HepG2 (cell line): ENCODE data around the gene C19orf44. TPM values are rescaled to one million over a fixed set of nuclear protein-coding genes. Genes with fewer than 3 reads are reported as not detected.

Experiments used
- ATAC-seq: fragments of 200-7000 bp; cut with Tn5 transposase; 3 replicates; pipeline ENCODE4 v1.9.1; 2020; ENCODE audit warnings: mild to moderate bottlenecking, moderate library complexity
- BruUV-seq: library from RNA; stranded (reverse); fragments of 400-500 nt; replicated peaks from 2 replicates; lab custom pipeline; 2021; lab: Mats Ljungman, UMichigan
- CTCF ChIA-PET: fragments of 300-600 bp; formaldehyde crosslinking; extraction: SDS; loops from one replicate; lab custom pipeline; 2021; ENCODE audit warnings: low total read pairs, inconsistent platforms, low intra/inter-chr PET ratio; lab: Yijun Ruan, JAX
- POLR2A ChIA-PET: fragments of 350-600 bp; sonication (Branson Sonifier 250); formaldehyde crosslinking; loops from one replicate; lab custom pipeline; 2020; ENCODE audit warnings: antibody characterized with exemption, inconsistent platforms; lab: Yijun Ruan, JAX
- DNase-seq: peaks from one replicate; pipeline ENCODE4 v3.0.0-alpha.2; 2015; ENCODE audit warnings: low spot score
- FAIRE-seq: peaks from 3 replicates; lab custom pipeline; 2011; peaks lifted over from hg19 to GRCh38; lab: Jason Lieb, UNC
- H2AFZ ChIP-seq: one replicate; pipeline ENCODE4 v1.6.1; 2011; ENCODE audit warnings: low read length, inconsistent platforms
- H3K27ac ChIP-seq: fragments of 300-600 bp; 3 replicates; pipeline ENCODE4 v1.8.0; 2011; ENCODE audit warnings: mixed run types, mild to moderate bottlenecking, mixed read lengths, low read length, inconsistent platforms; ENCODE audit not compliant: insufficient read depth; ENCODE audit errors: extremely low read length
- H3K27me3 ChIP-seq, 2 experiments: fragments of 200-600 bp in 1 of 2; 2 replicates in 1 of 2; 3 replicates in 1 of 2; pipeline versions ENCODE4 v1.6.0 to v1.8.0; 2011; ENCODE audit warnings: low read length in 2 of 2, mild to moderate bottlenecking in 2 of 2, moderate library complexity in 2 of 2, inconsistent platforms in 1 of 2; ENCODE audit not compliant: insufficient read depth in 2 of 2, control insufficient read depth in 1 of 2
- H3K36me3 ChIP-seq, 2 experiments: fragments of 200-600 bp in 1 of 2; replicated peaks in 1 of 2; 2 replicates in 1 of 2; 3 replicates in 1 of 2; pipeline versions ENCODE4 v1.5.1 to v1.8.0; 2011; ENCODE audit warnings: low read length in 2 of 2, inconsistent platforms in 1 of 2; ENCODE audit not compliant: insufficient read depth in 2 of 2, control insufficient read depth in 1 of 2
- H3K4me1 ChIP-seq: 2 replicates; pipeline ENCODE4 v1.5.1; 2012; ENCODE audit warnings: low read length, inconsistent platforms; ENCODE audit not compliant: insufficient read depth
- H3K4me2 ChIP-seq: 2 replicates; pipeline ENCODE4 v1.6.0; 2011; ENCODE audit warnings: low read depth, low read length, inconsistent platforms
- H3K4me3 ChIP-seq, 3 experiments: fragments of 200-600 bp in 1 of 3; sonication (generic), shearing (Covaris generic) in 1 of 3; replicated peaks in 1 of 3; 2 replicates each; pipeline ENCODE4 v1.5.1; 2011 to 2016; ENCODE audit warnings: low read length in 3 of 3, inconsistent platforms in 2 of 3, low read depth in 2 of 3, mild to moderate bottlenecking in 2 of 3, control low read depth in 1 of 3, mixed read lengths in 1 of 3; ENCODE audit not compliant: insufficient read depth in 1 of 3
- H3K79me2 ChIP-seq: one replicate; pipeline ENCODE4 v1.6.1; 2011; ENCODE audit warnings: low read length, inconsistent platforms; ENCODE audit not compliant: insufficient read depth
- H3K9ac ChIP-seq: 2 replicates; pipeline ENCODE4 v1.6.0; 2011; ENCODE audit warnings: mild to moderate bottlenecking, low read depth, low read length, inconsistent platforms; ENCODE audit not compliant: insufficient read depth
- H3K9me3 ChIP-seq: 2 replicates; pipeline ENCODE4 v1.5.1; 2012; ENCODE audit warnings: mild to moderate bottlenecking, low read length
- H4K20me1 ChIP-seq: 2 replicates; pipeline ENCODE4 v1.6.0; 2011; ENCODE audit warnings: inconsistent platforms, mild to moderate bottlenecking, low read length, moderate library complexity; ENCODE audit not compliant: insufficient read depth
- FOSL2 ChIP-seq: sonication (generic); formaldehyde crosslinking; IDR thresholded peaks from 2 replicates; pipeline ENCODE4 v1.4.0; 2020; ENCODE audit warnings: missing genetic modification reagents
- SOX13 ChIP-seq, 3 experiments: fragments of 450-650 bp in 1 of 3; sonication (generic) in 1 of 3; formaldehyde crosslinking in 1 of 3; IDR thresholded peaks in 2 of 3; conservative IDR thresholded peaks in 1 of 3; 2 replicates each; pipeline versions ENCODE4 v1.5.0 to v1.6.1; 2016 to 2020; ENCODE audit warnings: antibody characterized with exemption in 1 of 3, mild to moderate bottlenecking in 1 of 3, missing compliant biosample characterization in 1 of 3, missing genetic modification reagents in 1 of 3, moderate library complexity in 1 of 3
- WGBS: methylation state at CpG from one replicate; pipeline ENCODE4 v1.1.6; 2017; ENCODE audit warnings: low lambda C conversion rate; 5-methylcytosine and 5-hydroxymethylcytosine counted together
- in situ Hi-C: cut with HindIII; loops from 2 replicates; pipeline ENCODE4 v1.10.0; 2017; ENCODE audit warnings: low pct_unique_long_range_greater_than_20kb; ENCODE audit not compliant: extremely low pct_ligation_motif_present
- intact Hi-C: fragments of 100-400 bp; cut with micrococcal nuclease; formaldehyde crosslinking; loops from one replicate; pipeline ENCODE4 v1.10.0; 2022; ENCODE audit not compliant: unreplicated experiment
- polyA plus RNA-seq, 8 experiments: library from polyadenylated mRNA; depleted of rRNA in 3 of 8; stranded (reverse) in 7 of 8; unstranded in 1 of 8; fragments of >200 nt; fragmentation: Illumina TruSeq in 4 of 8; extraction: Trizol in 4 of 8; gene quantifications; 2 replicates each; pipeline versions ENCODE4 v1.2.1 to v1.2.3, GENCODE V29; 2011 to 2016; ENCODE audit warnings: low read depth in 4 of 8, missing spikeins in 1 of 8, mixed read lengths in 1 of 8; ENCODE audit not compliant: insufficient read depth in 1 of 8
- total RNA-seq, 5 experiments: library from RNA; depleted of rRNA; stranded (reverse); fragments of >200 nt; fragmentation: Illumina TruSeq; extraction: Trizol; gene quantifications; 2 replicates each; pipeline ENCODE4 v1.2.3, GENCODE V29; 2016; ENCODE audit warnings: low read depth in 1 of 5
- TF ChIP-seq, protein P1 (sequence below): sonication (generic); formaldehyde crosslinking; IDR thresholded peaks from 2 replicates; pipeline ENCODE4 v1.8.1; 2022; ENCODE audit warnings: mild to moderate bottlenecking, missing genetic modification reagents

Gene C19orf44
- total and polyA plus RNA-seq, 2 of the 13 experiments (the other 11 are each of a cell fraction or from before 2014, with no cell fraction given): 3.2 to 4.3 TPM

DNA sequence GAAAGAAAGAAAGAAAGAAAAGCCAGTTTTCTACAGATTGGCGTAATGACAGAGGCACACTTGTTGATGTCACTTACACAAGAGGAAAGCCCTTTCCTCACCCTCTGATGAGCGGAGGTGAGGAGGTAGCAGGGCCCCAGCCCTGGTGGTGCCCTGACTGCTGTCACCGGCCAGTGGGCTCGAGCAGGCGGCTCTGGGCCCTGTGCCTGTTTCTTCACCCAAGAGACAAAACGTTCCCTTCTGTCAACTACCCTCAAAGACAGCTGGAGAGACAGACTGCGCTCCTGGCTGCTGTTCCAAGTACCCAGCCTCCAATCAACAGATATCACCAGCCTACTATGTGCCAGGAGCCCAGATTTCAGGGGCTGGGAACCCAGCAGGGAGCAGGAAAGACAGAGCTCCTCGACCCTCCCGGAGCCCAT lies 34.6 kb upstream of the C19orf44 start (continued):
- TF ChIP-seq, protein P1, sequence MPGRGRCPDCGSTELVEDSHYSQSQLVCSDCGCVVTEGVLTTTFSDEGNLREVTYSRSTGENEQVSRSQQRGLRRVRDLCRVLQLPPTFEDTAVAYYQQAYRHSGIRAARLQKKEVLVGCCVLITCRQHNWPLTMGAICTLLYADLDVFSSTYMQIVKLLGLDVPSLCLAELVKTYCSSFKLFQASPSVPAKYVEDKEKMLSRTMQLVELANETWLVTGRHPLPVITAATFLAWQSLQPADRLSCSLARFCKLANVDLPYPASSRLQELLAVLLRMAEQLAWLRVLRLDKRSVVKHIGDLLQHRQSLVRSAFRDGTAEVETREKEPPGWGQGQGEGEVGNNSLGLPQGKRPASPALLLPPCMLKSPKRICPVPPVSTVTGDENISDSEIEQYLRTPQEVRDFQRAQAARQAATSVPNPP (CRISPR knock-in tag): no peak
- TF ChIP-seq, all 625 proteins: peak for 1

DNA sequence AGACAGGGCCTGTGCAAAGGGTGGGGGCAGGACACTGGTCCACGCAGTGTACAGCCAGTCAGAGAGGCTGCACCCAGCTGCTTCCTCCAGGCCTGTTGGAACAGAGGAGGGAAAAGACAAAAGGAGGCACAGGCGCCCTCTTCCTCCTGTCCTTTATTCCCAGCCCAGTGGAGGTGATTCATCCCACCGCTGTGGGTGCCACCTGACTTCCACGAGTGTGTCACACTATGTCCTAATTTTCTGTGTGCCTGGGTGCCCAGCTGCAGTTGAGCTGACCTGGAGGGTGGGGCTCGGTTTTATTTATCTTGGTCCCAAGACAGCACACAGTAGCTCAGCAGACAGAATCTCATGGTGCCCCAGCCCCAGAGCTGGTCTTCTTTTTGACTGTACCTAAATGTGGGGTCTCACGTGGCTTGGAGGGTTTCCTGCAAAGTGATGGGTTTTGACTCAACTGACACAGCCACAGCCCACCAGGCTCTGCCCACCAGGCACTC lies 33.4 kb upstream of the C19orf44 start:
- no peaks in the 10 kb centered on the region for H3K9me3 ChIP-seq
- no peak overlapping the region for H3K27ac ChIP-seq
- POLR2A ChIA-PET: interaction anchor here (0.9 kb wide), 1 partner anchor 31 kb away, joined by 3 read pairs; no protein-coding TSS in a partner anchor
- no peak overlapping the region for H3K4me3 ChIP-seq
- no peak overlapping the region for H3K9ac ChIP-seq
- no peaks in the 10 kb centered on the region for H3K27me3 ChIP-seq
- no peak for DNase-seq
- in situ Hi-C loops (no loop called here), intact Hi-C loops (no loop called here)
- no peak overlapping the region for H3K4me2 ChIP-seq
- 89% methylated on average over 6 of the region's 6 CpGs for WGBS
- H4K20me1 ChIP-seq: peaks cover 26% of the 10 kb centered on the region
- peaks cover 86% of the 10 kb centered on the region for H3K4me1 ChIP-seq
- H3K36me3 ChIP-seq: no peaks in the 10 kb centered on the region; a peak in 2 of 5 replicates
- peaks cover 86% of the 10 kb centered on the region for H3K79me2 ChIP-seq
- no peak for FAIRE-seq
- ATAC-seq: no peak
- TF ChIP-seq SOX13 (IDR thresholded peaks at IDR 0.05) (no peak), SOX13 (CRISPR knock-in tag; conservative IDR thresholded peaks at IDR 0.05 in 1 of 2, IDR thresholded peaks at IDR 0.05 in 1 of 2) (no peak), FOSL2 (CRISPR knock-in tag) (0 out of 2 replicates have a peak, but pooled peaks have one; percentile 44)
- no peak overlapping the region for H2AFZ ChIP-seq
- CTCF ChIA-PET: no interaction called here
- BruUV-seq: no TSS peak
